IMR-90 (cell line): ENCODE measurements around the gene POU2F2. TPM values are rescaled to one million over a fixed set of nuclear protein-coding genes. Genes with fewer than 3 reads are reported as not detected.

Experiments
- ATAC-seq: fragments of 200-7000 bp; cut with Tn5 transposase; 2 replicates; pipeline ENCODE4 v1.9.1; 2020; ENCODE audit warnings: low read depth, mild to moderate bottlenecking, moderate library complexity
- BruUV-seq: library from RNA; stranded (reverse); fragments of 400-500 nt; replicated peaks from 2 replicates; lab custom pipeline; 2021; lab: Mats Ljungman, UMichigan
- CTCF ChIA-PET: fragments of 300-600 bp; formaldehyde crosslinking; extraction: SDS; loops from one replicate; lab custom pipeline; 2021; ENCODE audit warnings: antibody characterized with exemption; lab: Yijun Ruan, JAX
- POLR2A ChIA-PET: fragments of 300-600 bp; sonication (Branson Sonifier 250); formaldehyde crosslinking; loops from one replicate; lab custom pipeline; 2022; ENCODE audit warnings: antibody characterized with exemption; ENCODE audit not compliant: unreplicated experiment; lab: Charles Lee
- DNase-seq: peaks from one replicate; pipeline ENCODE4 v3.0.0; 2013
- H2AFZ ChIP-seq: replicated peaks from 2 replicates; pipeline ENCODE3; 2013; ENCODE audit warnings: low read length, mild to moderate bottlenecking; ENCODE audit not compliant: poor library complexity
- H2AK5ac ChIP-seq: 2 replicates; pipeline ENCODE4 v1.6.1; 2013; ENCODE audit warnings: low read depth, low read length, inconsistent platforms
- H2AK9ac ChIP-seq: replicated peaks from 2 replicates; pipeline ENCODE3; 2013; ENCODE audit warnings: mild to moderate bottlenecking, low read depth, low read length, moderate library complexity; ENCODE audit not compliant: poor library complexity
- H2BK120ac ChIP-seq: 2 replicates; pipeline ENCODE4 v1.6.1; 2013; ENCODE audit warnings: low read depth, low read length, inconsistent platforms
- H2BK15ac ChIP-seq: 3 replicates; pipeline ENCODE4 v1.6.1; 2013; ENCODE audit warnings: low read depth, low read length, inconsistent platforms
- H2BK20ac ChIP-seq: 2 replicates; pipeline ENCODE4 v1.6.1; 2013; ENCODE audit warnings: low read depth, mild to moderate bottlenecking, inconsistent platforms, low read length, moderate library complexity
- H2BK5ac ChIP-seq: 2 replicates; pipeline ENCODE4 v1.6.1; 2013; ENCODE audit warnings: mild to moderate bottlenecking, low read depth, low read length, inconsistent platforms; ENCODE audit not compliant: poor library complexity, severe bottlenecking
- H3K14ac ChIP-seq: replicated peaks from 2 replicates; pipeline ENCODE4 v1.6.1; 2013; ENCODE audit warnings: low read depth, low read length, inconsistent platforms
- H3K18ac ChIP-seq: 2 replicates; pipeline ENCODE4 v1.6.1; 2013; ENCODE audit warnings: low read depth, low read length, control low read depth
- H3K23ac ChIP-seq: 2 replicates; pipeline ENCODE4 v1.6.1; 2013; ENCODE audit warnings: low read depth, low read length, inconsistent platforms
- H3K27ac ChIP-seq: 2 replicates; pipeline ENCODE4 v1.5.1; 2013; ENCODE audit warnings: mild to moderate bottlenecking, control low read depth, low read length; ENCODE audit not compliant: insufficient read depth
- H3K27me3 ChIP-seq: 2 replicates; pipeline ENCODE4 v1.6.1; 2013; ENCODE audit warnings: low read length; ENCODE audit not compliant: control insufficient read depth, insufficient read depth
- H3K36me3 ChIP-seq: 2 replicates; pipeline ENCODE4 v1.6.1; 2013; ENCODE audit warnings: low read length, mixed read lengths; ENCODE audit not compliant: control insufficient read depth, insufficient read depth
- H3K4ac ChIP-seq: 2 replicates; pipeline ENCODE4 v1.6.1; 2013; ENCODE audit warnings: low read depth, low read length, inconsistent platforms
- H3K4me1 ChIP-seq: 2 replicates; pipeline ENCODE4 v1.6.1; 2013; ENCODE audit warnings: low read length, mixed read lengths; ENCODE audit not compliant: control insufficient read depth, insufficient read depth
- H3K4me2 ChIP-seq: 2 replicates; pipeline ENCODE4 v1.6.1; 2013; ENCODE audit warnings: low read depth, mild to moderate bottlenecking, control low read depth, low read length, moderate library complexity
- H3K4me3 ChIP-seq: 2 replicates; pipeline ENCODE4 v1.5.1; 2013; ENCODE audit warnings: low read depth, mild to moderate bottlenecking, control low read depth, low read length, moderate library complexity; ENCODE audit not compliant: insufficient read depth
- H3K56ac ChIP-seq: 2 replicates; pipeline ENCODE4 v1.6.1; 2013; ENCODE audit warnings: low read length, inconsistent platforms; ENCODE audit not compliant: insufficient read depth; ENCODE audit errors: extremely low read depth
- H3K79me1 ChIP-seq, 2 experiments: 2 replicates each; pipeline ENCODE4 v1.6.1; 2013; ENCODE audit warnings: low read length in 2 of 2, inconsistent platforms in 1 of 2, low read depth in 1 of 2
- H3K9ac ChIP-seq: 2 replicates; pipeline ENCODE4 v1.6.1; 2013; ENCODE audit warnings: low read depth, low read length, control low read depth
- H3K9me1 ChIP-seq: 2 replicates; pipeline ENCODE4 v1.6.1; 2013; ENCODE audit warnings: low read length, inconsistent platforms; ENCODE audit not compliant: insufficient read depth
- H3K9me3 ChIP-seq: 2 replicates; pipeline ENCODE4 v1.6.1; 2013; ENCODE audit warnings: low read length; ENCODE audit not compliant: control insufficient read depth, insufficient read depth
- H4K20me1 ChIP-seq: 2 replicates; pipeline ENCODE4 v1.6.1; 2013; ENCODE audit warnings: low read length, inconsistent platforms; ENCODE audit not compliant: insufficient read depth
- H4K5ac ChIP-seq: 2 replicates; pipeline ENCODE4 v1.6.1; 2013; ENCODE audit warnings: mild to moderate bottlenecking, low read depth, low read length, control low read depth
- H4K8ac ChIP-seq, 2 experiments: 2 replicates each; pipeline ENCODE4 v1.6.1; 2013; ENCODE audit warnings: low read depth in 2 of 2, low read length in 2 of 2, control low read depth in 1 of 2, inconsistent platforms in 1 of 2
- H4K91ac ChIP-seq: 2 replicates; pipeline ENCODE4 v1.6.1; 2013; ENCODE audit warnings: low read depth, low read length, inconsistent platforms; ENCODE audit not compliant: insufficient read depth
- BHLHE40 ChIP-seq: fragments of 150-350 bp; IDR thresholded peaks from 2 replicates; pipeline ENCODE4 v1.6.1; 2016; ENCODE audit warnings: mild to moderate bottlenecking, low read depth, low read length
- FOS ChIP-seq: fragments of 150-350 bp; IDR thresholded peaks from 2 replicates; pipeline ENCODE4 v1.6.1; 2016; ENCODE audit warnings: low read depth, low read length
- MAFK ChIP-seq: IDR thresholded peaks from 2 replicates; pipeline ENCODE4 v1.6.1; 2012; ENCODE audit warnings: low read depth, low read length, improper control_type of control experiment
- MAZ ChIP-seq: IDR thresholded peaks from 2 replicates; pipeline ENCODE4 v1.6.1; 2012; ENCODE audit warnings: low read depth, mild to moderate bottlenecking, low read length, improper control_type of control experiment, moderate library complexity, borderline replicate concordance
- MXI1 ChIP-seq: IDR thresholded peaks from 2 replicates; pipeline ENCODE4 v1.6.1; 2012; ENCODE audit warnings: low read depth, mild to moderate bottlenecking, low read length, moderate library complexity, borderline replicate concordance
- NFE2L2 ChIP-seq: fragments of 150-350 bp; IDR thresholded peaks from 2 replicates; pipeline ENCODE4 v1.6.1; 2016; ENCODE audit warnings: low read depth, mild to moderate bottlenecking, low read length
- RAD21 ChIP-seq: IDR thresholded peaks from 2 replicates; pipeline ENCODE4 v1.6.1; 2012; ENCODE audit warnings: low read length, improper control_type of control experiment
- RCOR1 ChIP-seq: IDR thresholded peaks from 2 replicates; pipeline ENCODE4 v1.6.1; 2012; ENCODE audit warnings: mild to moderate bottlenecking, low read length, improper control_type of control experiment; ENCODE audit not compliant: insufficient replicate concordance
- RFX5 ChIP-seq: IDR thresholded peaks from 2 replicates; pipeline ENCODE4 v1.8.0; 2012; ENCODE audit warnings: low read depth, mild to moderate bottlenecking, low read length, moderate library complexity
- WGBS, 2 experiments: methylation state at CpG; one replicate each; pipeline versions ENCODE4 v1.1.5 to v1.1.7; 2013; ENCODE audit warnings: missing lambda C conversion rate in 2 of 2; ENCODE audit not compliant: insufficient read length in 1 of 2; ENCODE audit errors: extremely low coverage in 2 of 2; 5-methylcytosine and 5-hydroxymethylcytosine counted together
- dilution Hi-C: fragments of 300-500 bp; cut with HindIII; formaldehyde crosslinking; loops from one replicate; pipeline ENCODE4 v1.14.3; 2018; ENCODE audit warnings: low sequenced_read_pairs; ENCODE audit not compliant: unreplicated experiment
- in situ Hi-C: fragments of 300-500 bp; cut with MboI; formaldehyde crosslinking; loops from 3 replicates; pipeline ENCODE4 v1.14.3; 2019; ENCODE audit warnings: low sequenced_read_pairs, inconsistent platforms, mixed read lengths
- intact Hi-C: fragments of 100-400 bp; cut with micrococcal nuclease; formaldehyde crosslinking; loops from 2 replicates; pipeline ENCODE4 v1.10.0; 2022
- polyA plus RNA-seq, 3 experiments: library from polyadenylated mRNA; depleted of rRNA; stranded (reverse); fragments of >200 nt; gene quantifications; 2 replicates each; pipeline ENCODE4 v1.2.3, GENCODE V29; 2012; ENCODE audit warnings: low replicate concordance in 1 of 3
- total RNA-seq: library from RNA; depleted of rRNA; stranded (reverse); fragments of >200 nt; gene quantifications from 2 replicates; pipeline ENCODE4 v1.2.3, GENCODE V29; 2012
- TF ChIP-seq, protein P1 (sequence below): fragments of 150-350 bp; IDR thresholded peaks from 2 replicates; pipeline ENCODE4 v1.6.1; 2017; ENCODE audit warnings: mild to moderate bottlenecking, antibody characterized with exemption, low read length, low read depth

The POU2F2 gene
- total and polyA plus RNA-seq, 2 of the 4 experiments (the other 2 are of a cell fraction) = 0.54 to 5.0 TPM

DNA sequence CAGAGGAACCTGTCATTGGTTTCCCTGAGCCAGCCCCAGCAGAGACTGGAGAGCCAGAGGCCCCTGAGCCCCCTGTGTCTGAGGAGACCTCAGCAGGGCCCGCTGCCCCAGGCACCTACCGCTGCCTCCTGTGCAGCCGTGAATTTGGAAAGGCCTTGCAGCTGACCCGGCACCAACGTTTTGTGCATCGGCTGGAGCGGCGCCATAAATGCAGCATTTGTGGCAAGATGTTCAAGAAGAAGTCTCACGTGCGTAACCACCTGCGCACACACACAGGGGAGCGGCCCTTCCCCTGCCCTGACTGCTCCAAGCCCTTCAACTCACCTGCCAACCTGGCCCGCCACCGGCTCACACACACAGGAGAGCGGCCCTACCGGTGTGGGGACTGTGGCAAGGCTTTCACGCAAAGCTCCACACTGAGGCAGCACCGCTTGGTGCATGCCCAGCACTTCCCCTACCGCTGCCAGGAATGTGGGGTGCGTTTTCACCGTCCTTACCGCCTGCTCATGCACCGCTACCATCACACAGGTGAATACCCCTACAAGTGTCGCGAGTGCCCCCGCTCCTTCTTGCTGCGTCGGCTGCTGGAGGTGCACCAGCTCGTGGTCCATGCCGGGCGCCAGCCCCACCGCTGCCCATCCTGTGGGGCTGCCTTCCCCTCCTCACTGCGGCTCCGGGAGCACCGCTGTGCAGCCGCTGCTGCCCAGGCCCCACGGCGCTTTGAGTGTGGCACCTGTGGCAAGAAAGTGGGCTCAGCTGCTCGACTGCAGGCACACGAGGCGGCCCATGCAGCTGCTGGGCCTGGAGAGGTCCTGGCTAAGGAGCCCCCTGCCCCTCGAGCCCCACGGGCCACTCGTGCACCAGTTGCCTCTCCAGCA is 52.1 kb downstream of the POU2F2 start:
- dilution Hi-C loops (no loop called here), intact Hi-C loops (no loop called here), in situ Hi-C loops (no loop called here)
- Histone ChIP-seq H2BK15ac (no peak overlapping the region), H3K14ac (no peak overlapping the region), H2BK20ac (no peak overlapping the region), H2AFZ (no peak overlapping the region), H3K4me3 (no peak overlapping the region), H2BK5ac (no peak overlapping the region), H3K4me2 (no peak overlapping the region), H3K36me3 (peaks cover 40% of the 10 kb centered on the region), H3K56ac (no peak overlapping the region), H3K4ac (no peak overlapping the region), H2BK120ac (no peak overlapping the region), H3K4me1 (peaks cover 7% of the 10 kb centered on the region), H3K18ac (no peak overlapping the region), H4K5ac (no peak overlapping the region), H3K9me3 (no peaks in the 10 kb centered on the region), H4K91ac (no peak overlapping the region), H3K27me3 (no peaks in the 10 kb centered on the region), H4K20me1 (peaks cover 61% of the 10 kb centered on the region), H3K23ac (no peak overlapping the region), H3K9me1 (peaks cover 25% of the 10 kb centered on the region), H3K27ac (no peak overlapping the region), H2AK9ac (no peak overlapping the region), H3K9ac (no peak overlapping the region), H3K79me1 (peaks cover 21 to 72% of the 10 kb centered on the region in 2 experiments), H2AK5ac (no peak overlapping the region), H4K8ac (no peak overlapping the region)
- no peak for DNase-seq
- no TSS peak for BruUV-seq
- 99% methylated on average over 32 of the region's 44 CpGs; no CpG with 5 or more reads in 1 of the 2 experiments for WGBS, 2 experiments
- CTCF ChIA-PET = no interaction called here
- POLR2A ChIA-PET = no interaction called here
- no peak for ATAC-seq
- TF ChIP-seq, protein P1, sequence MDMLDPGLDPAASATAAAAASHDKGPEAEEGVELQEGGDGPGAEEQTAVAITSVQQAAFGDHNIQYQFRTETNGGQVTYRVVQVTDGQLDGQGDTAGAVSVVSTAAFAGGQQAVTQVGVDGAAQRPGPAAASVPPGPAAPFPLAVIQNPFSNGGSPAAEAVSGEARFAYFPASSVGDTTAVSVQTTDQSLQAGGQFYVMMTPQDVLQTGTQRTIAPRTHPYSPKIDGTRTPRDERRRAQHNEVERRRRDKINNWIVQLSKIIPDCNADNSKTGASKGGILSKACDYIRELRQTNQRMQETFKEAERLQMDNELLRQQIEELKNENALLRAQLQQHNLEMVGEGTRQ = no peak
- TF ChIP-seq MXI1 (no peak), BHLHE40 (no peak), MAZ (no peak), RCOR1 (no peak), NFE2L2 (no peak), RAD21 (no peak), FOS (no peak), MAFK (no peak), RFX5 (no peak)
